Activated effector memory CD4-positive, alpha-beta T cell treated with anti-CD3 and anti-CD28 coated beads, Interleukin-2, amount 50 U/mL, for 16 hours (primary cell): Measurements from ENCODE around the gene MAPK6.
"Not testable (repeated sequence)": the region's sequence is repeated elsewhere in the genome, so short reads cannot be mapped to it uniquely, and the experiment has no call there.

Source experiments
- DNase-seq: peaks from one replicate; pipeline ENCODE4 v3.0.0-alpha.2; 2020

Gene MAPK6

GRCh38 chr15:52018693-52019393, at the start of gene MAPK6:
Gene MAPK6, plus strand, starts transcription at chr15:52019219. Its CDS starts 27,242 bp downstream, at chr15:52046461.
- peak; percentile 97 for DNase-seq

GRCh38 chr15:51969728-51970127, 49.3 kb upstream of the MAPK6 start:
- no peak for DNase-seq

DNA sequence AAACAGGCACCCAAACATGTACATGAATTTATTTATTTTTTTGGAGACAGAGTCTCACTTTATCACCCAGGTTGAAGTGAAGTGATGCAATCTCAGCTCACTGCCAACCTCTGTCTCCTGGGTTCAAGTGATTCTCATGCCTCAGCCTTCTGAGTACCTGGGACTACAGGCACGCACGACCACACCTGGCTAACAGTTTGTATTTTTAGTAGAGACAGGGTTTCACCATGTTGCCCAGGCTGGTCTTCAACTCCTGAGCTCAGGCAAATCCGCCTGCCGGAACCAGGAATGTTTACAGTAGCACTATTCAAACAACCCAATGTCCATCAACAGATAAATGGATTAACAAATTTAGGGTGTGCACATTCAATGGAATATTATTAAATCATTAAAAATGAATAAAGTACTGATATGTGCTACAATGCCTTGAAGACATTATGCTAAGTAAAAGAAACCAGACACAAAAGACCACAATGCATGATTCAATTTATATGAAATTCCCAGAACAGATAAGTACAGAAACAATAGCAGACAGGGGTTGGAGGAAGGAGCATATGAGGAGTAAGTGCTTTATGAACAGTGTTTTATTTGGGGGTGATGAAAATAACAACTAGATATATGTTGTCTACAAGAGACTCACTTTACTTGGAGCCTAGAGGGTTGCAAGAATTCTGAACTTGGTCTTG, 48.7 kb upstream of the MAPK6 start:
- DNase-seq, result no peak

DNA sequence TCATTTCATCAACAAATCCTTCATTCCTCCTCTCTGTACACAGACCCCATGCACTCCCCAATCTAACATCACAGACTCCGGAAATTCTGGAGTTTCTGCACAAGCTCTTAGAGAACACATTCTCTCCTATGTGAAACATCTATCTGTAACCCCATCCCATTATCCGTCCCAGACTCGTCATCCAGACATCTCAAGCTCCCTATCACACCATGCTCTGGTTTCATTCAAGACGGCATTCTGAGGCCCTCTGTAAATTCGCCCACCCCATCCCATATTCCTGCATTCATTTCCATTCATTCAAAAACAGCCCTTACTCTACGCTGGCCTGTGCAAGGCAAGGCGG, 48.0 kb upstream of the MAPK6 start:
- no peak for DNase-seq

- DNase-seq, result peak; percentile 95
Observed at GRCh38 chr15:51971375-51972133, 47.5 kb upstream of the MAPK6 start, which contains the start of gene LEO1. Gene LEO1, minus strand, starts transcription at chr15:51971778. Its CDS starts 33 bp downstream, at chr15:51971745.

DNA sequence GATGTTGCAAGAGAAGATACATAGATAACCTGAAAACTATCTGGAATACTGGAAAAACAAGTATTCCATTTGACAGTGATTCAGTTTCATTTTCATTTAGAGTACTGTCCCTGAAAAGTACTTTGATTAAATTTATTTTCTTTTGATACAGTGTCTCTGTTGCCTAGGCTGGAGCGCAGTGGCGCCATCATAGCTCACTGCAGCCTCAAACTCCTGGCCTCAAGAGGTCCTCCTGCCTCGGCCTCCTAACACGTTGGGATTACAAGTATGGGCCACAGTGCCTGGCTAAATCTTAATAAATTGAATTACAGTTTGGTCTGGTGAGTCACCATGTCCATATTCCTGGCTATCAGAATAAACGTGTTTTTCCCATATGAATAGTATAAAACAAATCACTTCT, 45.8 kb upstream of the MAPK6 start:
- no peak for DNase-seq

GRCh38 chr15:51973775-51974174, 45.2 kb upstream of the MAPK6 start:
- no peak for DNase-seq

DNA sequence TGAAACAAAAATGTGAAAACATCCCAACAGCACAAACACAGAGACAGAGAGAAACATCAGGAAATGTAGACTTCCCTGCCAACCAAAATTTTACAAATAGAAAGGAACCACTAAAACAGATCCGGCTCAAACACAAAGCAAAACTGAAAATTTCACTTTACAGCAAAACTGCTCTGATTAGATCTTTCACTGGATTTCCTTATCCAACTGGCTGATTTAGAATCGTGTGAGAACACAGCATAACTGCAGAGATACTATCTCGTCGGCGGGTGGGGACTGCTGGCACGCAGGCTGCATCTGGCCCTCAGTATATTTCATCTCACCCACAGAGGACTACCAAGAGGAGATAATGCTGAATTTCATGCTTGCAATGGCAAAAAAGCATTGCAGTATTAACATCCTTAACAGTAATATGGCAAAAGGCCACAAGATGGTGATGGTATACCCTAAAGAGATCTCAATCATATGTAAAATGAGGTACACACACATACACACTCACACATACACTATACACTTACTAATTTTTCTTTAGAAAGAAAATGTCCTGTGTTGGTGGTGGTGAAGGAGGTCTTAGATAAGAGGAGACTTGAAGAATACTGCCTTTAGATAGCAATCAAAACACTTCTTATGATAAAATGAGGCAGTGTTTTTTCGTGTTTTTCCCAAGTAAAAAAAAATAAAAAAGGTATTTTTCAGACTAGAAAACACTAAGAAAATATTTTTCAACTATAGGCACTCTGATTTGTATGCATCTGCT, 36.8 kb upstream of the MAPK6 start:
- peak; percentile 81 for DNase-seq

DNA sequence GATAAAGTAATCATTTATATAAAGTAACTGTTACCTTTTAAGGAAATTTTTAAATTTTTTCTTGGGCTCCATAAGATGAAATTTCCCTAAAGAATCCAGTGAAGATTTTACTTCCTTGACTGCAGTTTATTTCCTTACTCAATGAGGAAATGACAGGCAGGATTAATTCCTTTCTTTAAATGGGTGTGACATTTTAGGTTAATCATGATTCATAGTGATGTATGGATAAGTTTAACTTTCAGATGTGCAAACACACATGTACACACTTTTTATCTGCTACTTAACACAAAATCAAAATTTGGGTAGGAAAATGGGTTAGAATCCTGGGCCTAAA, 36.3 kb upstream of the MAPK6 start:
- no peak for DNase-seq

DNA sequence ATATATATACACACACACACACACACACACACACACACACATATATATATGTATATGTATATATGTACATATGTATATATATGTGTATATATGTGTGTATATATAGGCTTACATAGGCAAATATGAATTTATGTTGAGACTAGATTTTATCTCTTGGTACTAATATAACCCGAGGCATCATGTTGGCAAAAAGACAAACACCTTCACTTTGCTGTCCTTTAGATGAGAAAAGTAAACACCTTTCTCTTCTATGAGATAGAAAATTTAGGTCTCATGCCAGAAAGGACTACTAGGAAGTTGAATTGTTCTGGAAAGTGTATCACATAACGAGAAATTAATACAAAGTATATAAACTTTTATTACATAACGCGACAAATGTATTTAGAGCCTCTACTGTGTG, 27.9 kb upstream of the MAPK6 start:
- no peak for DNase-seq

- no peak for DNase-seq
Observed at GRCh38 chr15:51992953-51993352, 26.1 kb upstream of the MAPK6 start.

DNA sequence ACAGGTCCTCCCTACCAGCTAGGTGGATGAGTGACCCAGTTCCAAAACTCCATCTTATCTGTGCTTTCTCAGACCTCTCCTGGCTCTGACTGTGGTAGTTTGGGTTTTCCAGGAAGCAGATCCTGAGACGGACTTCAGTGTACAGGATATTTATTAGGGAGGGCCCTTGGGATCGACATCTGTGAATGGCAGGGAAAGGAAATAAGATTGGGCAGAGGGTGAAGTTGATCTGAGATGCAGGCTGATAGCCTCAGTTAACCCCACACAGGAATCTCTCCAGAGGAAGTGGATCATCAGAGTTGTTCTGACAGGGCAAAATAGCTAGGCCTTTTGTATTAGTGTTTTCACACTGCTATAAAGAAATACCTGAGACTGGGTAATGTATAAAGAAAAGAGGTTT, 16.7 kb upstream of the MAPK6 start:
- DNase-seq, result no peak

- not testable (repeated sequence) for DNase-seq
Observed at GRCh38 chr15:52003089-52003488, 15.9 kb upstream of the MAPK6 start.

- no peak for DNase-seq
Observed at GRCh38 chr15:52003710-52004109, 15.3 kb upstream of the MAPK6 start.

DNA sequence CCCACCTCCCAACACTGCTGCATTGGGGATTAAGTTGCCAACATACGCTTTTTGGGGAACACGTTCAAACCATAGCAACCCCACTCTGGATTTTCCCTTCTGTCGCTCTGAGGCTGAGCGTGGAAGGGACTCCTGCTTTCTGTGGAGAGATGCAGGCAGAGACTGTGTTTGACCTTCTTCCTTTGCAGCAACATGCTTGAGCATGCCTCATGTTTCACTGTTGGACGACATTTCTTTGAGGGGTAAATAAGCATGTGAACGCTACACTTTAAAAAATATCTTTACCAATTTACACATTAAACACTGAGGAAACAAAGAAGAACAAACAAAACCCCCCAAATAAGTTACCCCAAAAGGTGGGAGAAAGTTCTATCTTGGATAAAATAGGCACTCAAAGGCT, 14.2 kb upstream of the MAPK6 start:
- DNase-seq, result no peak

GRCh38 chr15:52005748-52006701, 13.0 kb upstream of the MAPK6 start:
- no peak for DNase-seq

DNA sequence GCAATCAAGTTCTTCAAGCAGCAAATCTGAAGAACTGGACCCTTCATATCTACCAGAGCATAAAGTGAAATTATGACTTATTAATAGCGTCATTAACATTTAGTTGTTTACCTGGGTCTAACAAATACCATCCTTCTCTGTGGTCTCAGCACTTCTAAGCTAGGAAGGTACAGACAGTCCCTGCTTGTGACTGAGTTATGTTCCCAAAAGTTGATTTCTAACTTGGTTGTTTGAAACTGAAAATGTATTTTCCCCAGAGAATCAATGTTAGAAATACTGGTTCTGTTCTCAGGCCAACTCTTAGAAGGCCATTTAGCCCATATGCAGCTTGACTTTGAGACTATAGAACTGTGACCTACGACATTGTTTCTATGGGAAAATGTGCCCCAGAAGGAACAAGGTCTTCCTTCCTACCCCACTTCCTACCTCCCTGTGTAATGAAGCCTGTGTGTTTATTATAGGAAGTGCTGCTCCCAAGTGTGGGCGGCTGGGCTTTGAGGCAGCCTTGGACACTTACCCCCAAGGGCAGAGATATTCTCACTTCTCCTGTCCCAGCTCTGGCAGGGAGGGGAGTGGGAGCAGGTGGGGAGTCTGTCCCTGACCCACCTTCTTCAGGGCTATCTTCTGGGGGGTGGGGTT, 12.2 kb upstream of the MAPK6 start:
- no peak for DNase-seq

DNA sequence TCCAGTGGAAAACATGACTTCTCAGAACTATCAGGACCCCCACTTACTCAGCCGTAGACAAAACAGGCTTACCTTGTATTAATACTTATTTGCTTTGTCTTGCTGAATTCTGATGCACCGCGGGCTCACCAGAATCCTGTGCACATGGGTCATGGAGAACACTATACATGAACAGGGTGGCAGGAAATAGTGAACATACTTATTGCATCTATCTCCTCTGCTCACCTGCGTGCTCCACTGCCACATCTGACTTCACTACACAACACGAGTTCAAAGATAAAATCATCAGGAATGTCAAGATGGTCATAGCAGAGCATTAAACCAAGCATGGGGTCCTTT, 10.7 kb upstream of the MAPK6 start:
- no peak for DNase-seq

- DNase-seq, result no peak
Observed at GRCh38 chr15:52008698-52009434, 10.2 kb upstream of the MAPK6 start.

DNA sequence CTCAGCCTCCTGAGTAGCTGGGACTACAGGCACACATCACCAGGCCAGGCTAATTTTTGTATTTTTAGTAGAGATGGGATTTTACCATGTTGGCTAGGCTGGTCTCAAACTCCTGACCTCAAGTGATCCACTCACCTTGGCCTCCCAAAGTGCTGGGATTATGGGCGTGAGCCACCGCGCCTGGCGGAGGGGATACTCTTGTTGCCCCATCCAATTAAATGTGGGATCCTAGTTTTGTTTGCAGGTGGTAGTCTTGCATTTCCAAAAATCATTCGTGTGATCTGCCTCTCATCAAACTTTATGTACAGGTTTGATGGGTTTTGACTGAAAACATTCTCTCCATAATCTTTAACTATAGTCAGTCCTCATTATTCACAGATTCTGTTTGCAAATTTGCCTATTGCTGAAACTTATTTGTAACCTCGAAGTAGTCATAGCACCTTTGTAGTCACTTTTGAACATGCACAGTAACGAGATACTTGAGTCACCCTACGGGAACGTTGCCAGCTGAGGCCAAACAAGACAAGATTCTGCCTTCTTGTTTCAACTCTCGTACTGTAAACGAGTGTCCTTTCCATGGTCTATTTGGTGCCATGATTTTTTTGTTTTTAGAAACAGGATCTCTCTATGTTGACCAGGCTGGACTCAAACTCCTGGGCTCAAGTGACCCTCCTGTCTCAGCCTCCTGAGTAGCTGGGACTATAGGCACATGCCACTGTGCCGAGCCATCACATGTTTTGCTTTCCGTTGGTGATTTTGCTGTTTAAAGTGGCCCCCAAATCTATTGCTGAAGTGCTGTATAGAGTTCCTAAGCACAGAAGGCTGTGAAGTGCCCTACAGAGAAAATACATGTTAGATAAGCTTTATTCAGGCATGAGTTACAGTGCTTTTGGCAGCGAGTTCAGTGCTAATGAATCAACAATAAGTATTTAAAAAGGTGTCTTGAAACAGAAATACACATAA, 8.1 kb upstream of the MAPK6 start:
- DNase-seq, result peak; percentile 76
